ENCODE measurements around the gene EHD4.

Gene EHD4

DNA sequence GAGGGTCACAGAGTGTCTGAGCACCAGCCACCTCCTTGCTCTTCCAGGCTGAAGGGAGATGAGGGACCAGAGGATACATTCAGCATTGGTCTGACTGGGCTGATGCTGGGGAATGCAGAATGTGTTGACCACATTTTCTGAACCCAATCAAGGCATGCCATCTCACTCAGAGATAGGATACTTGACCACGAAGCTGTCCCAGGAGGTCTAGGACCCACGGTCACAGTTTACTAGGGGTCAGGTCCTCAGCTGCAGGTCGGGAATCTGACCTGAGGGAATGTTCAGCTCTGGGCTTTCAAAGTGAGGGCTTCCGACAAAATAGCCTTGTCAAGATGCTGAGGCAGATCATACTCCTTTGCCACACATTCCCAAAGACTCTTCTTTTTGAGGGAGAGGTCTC lies 28.9 kb upstream of the EHD4 start:
- CTCF ChIA-PET: interaction anchor here (1.0 kb wide), 1 partner anchor 11 kb away, joined by 4 read pairs; no protein-coding TSS in a partner anchor
- POLR2A ChIA-PET: no interaction called here
- TF ChIP-seq BCL11B (tag by site-specific recombination; IDR thresholded peaks at IDR 0.05; ENCODE audit: low read depth) (no peak), ZNF510 (tag by site-specific recombination; IDR thresholded peaks at IDR 0.05; ENCODE audit: insufficient replicate concordance) (no peak), ZSCAN23 (tag by site-specific recombination; IDR thresholded peaks at IDR 0.05) (no peak), ZNF138 (tag by site-specific recombination; IDR thresholded peaks at IDR 0.05; ENCODE audit: borderline replicate concordance) (no peak), GLIS2 (tag by site-specific recombination; IDR thresholded peaks at IDR 0.05) (no peak), ZEB2 (tag by site-specific recombination; IDR thresholded peaks at IDR 0.05) (no peak), ZNF785 (tag by site-specific recombination; IDR thresholded peaks at IDR 0.05) (no peak), HOXC10 (CRISPR knock-in tag; IDR thresholded peaks at IDR 0.05) (no peak), ZNF791 (tag by site-specific recombination; IDR thresholded peaks at IDR 0.05) (no peak), ZNF677 (tag by site-specific recombination; IDR thresholded peaks at IDR 0.05) (no peak), YY1 (tag by site-specific recombination; IDR thresholded peaks at IDR 0.05) (no peak), ZNF221 (tag by site-specific recombination; IDR thresholded peaks at IDR 0.05; ENCODE audit: borderline replicate concordance) (no peak), TRIM28 (IDR thresholded peaks at IDR 0.05; ENCODE audit: borderline replicate concordance, low read length) (no peak)
- TF ChIP-seq, protein P1, sequence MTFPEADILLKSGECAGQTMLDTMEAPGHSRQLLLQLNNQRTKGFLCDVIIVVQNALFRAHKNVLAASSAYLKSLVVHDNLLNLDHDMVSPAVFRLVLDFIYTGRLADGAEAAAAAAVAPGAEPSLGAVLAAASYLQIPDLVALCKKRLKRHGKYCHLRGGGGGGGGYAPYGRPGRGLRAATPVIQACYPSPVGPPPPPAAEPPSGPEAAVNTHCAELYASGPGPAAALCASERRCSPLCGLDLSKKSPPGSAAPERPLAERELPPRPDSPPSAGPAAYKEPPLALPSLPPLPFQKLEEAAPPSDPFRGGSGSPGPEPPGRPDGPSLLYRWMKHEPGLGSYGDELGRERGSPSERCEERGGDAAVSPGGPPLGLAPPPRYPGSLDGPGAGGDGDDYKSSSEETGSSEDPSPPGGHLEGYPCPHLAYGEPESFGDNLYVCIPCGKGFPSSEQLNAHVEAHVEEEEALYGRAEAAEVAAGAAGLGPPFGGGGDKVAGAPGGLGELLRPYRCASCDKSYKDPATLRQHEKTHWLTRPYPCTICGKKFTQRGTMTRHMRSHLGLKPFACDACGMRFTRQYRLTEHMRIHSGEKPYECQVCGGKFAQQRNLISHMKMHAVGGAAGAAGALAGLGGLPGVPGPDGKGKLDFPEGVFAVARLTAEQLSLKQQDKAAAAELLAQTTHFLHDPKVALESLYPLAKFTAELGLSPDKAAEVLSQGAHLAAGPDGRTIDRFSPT (tag by site-specific recombination; IDR thresholded peaks at IDR 0.05): no peak
- TF ChIP-seq, protein P2, sequence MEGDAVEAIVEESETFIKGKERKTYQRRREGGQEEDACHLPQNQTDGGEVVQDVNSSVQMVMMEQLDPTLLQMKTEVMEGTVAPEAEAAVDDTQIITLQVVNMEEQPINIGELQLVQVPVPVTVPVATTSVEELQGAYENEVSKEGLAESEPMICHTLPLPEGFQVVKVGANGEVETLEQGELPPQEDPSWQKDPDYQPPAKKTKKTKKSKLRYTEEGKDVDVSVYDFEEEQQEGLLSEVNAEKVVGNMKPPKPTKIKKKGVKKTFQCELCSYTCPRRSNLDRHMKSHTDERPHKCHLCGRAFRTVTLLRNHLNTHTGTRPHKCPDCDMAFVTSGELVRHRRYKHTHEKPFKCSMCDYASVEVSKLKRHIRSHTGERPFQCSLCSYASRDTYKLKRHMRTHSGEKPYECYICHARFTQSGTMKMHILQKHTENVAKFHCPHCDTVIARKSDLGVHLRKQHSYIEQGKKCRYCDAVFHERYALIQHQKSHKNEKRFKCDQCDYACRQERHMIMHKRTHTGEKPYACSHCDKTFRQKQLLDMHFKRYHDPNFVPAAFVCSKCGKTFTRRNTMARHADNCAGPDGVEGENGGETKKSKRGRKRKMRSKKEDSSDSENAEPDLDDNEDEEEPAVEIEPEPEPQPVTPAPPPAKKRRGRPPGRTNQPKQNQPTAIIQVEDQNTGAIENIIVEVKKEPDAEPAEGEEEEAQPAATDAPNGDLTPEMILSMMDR (tag by site-specific recombination; IDR thresholded peaks at IDR 0.05): no peak
- TF ChIP-seq, protein P3, sequence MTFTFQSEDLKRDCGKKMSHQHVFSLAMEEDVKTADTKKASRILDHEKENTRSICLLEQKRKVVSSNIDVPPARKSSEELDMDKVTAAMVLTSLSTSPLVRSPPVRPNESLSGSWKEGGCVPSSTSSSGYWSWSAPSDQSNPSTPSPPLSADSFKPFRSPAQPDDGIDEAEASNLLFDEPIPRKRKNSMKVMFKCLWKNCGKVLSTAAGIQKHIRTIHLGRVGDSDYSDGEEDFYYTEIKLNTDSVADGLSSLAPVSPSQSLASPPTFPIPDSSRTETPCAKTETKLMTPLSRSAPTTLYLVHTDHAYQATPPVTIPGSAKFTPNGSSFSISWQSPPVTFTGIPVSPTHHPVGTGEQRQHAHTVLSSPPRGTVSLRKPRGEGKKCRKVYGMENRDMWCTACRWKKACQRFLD (tag by site-specific recombination; IDR thresholded peaks at IDR 0.05): no peak
- TF ChIP-seq, protein P4, sequence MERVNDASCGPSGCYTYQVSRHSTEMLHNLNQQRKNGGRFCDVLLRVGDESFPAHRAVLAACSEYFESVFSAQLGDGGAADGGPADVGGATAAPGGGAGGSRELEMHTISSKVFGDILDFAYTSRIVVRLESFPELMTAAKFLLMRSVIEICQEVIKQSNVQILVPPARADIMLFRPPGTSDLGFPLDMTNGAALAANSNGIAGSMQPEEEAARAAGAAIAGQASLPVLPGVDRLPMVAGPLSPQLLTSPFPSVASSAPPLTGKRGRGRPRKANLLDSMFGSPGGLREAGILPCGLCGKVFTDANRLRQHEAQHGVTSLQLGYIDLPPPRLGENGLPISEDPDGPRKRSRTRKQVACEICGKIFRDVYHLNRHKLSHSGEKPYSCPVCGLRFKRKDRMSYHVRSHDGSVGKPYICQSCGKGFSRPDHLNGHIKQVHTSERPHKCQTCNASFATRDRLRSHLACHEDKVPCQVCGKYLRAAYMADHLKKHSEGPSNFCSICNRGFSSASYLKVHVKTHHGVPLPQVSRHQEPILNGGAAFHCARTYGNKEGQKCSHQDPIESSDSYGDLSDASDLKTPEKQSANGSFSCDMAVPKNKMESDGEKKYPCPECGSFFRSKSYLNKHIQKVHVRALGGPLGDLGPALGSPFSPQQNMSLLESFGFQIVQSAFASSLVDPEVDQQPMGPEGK (tag by site-specific recombination; IDR thresholded peaks at IDR 0.05): no peak
- TF ChIP-seq, protein P5, sequence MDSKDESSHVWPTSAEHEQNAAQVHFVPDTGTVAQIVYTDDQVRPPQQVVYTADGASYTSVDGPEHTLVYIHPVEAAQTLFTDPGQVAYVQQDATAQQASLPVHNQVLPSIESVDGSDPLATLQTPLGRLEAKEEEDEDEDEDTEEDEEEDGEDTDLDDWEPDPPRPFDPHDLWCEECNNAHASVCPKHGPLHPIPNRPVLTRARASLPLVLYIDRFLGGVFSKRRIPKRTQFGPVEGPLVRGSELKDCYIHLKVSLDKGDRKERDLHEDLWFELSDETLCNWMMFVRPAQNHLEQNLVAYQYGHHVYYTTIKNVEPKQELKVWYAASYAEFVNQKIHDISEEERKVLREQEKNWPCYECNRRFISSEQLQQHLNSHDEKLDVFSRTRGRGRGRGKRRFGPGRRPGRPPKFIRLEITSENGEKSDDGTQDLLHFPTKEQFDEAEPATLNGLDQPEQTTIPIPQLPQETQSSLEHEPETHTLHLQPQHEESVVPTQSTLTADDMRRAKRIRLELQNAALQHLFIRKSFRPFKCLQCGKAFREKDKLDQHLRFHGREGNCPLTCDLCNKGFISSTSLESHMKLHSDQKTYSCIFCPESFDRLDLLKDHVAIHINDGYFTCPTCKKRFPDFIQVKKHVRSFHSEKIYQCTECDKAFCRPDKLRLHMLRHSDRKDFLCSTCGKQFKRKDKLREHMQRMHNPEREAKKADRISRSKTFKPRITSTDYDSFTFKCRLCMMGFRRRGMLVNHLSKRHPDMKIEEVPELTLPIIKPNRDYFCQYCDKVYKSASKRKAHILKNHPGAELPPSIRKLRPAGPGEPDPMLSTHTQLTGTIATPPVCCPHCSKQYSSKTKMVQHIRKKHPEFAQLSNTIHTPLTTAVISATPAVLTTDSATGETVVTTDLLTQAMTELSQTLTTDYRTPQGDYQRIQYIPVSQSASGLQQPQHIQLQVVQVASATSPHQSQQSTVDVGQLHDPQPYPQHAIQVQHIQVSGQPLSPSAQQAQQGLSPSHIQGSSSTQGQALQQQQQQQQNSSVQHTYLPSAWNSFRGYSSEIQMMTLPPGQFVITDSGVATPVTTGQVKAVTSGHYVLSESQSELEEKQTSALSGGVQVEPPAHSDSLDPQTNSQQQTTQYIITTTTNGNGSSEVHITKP (tag by site-specific recombination; IDR thresholded peaks at IDR 0.05): no peak
- TF ChIP-seq, protein P6, sequence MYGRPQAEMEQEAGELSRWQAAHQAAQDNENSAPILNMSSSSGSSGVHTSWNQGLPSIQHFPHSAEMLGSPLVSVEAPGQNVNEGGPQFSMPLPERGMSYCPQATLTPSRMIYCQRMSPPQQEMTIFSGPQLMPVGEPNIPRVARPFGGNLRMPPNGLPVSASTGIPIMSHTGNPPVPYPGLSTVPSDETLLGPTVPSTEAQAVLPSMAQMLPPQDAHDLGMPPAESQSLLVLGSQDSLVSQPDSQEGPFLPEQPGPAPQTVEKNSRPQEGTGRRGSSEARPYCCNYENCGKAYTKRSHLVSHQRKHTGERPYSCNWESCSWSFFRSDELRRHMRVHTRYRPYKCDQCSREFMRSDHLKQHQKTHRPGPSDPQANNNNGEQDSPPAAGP (tag by site-specific recombination; IDR thresholded peaks at IDR 0.05): no peak

More for the DNA sequence above, 28.9 kb upstream of the EHD4 start:
- no peak overlapping the region for H3K27ac ChIP-seq (ENCODE audit: extremely low read depth, low read depth, low read length)
- no peaks in the 10 kb centered on the region for H3K36me3 ChIP-seq (ENCODE audit: control insufficient read depth in 2 of 2, insufficient read depth in 1 of 2, low read length in 2 of 2)
- H3K4me1 ChIP-seq (ENCODE audit: control insufficient read depth, insufficient read depth, low read length): no peaks in the 10 kb centered on the region
- no peaks in the 10 kb centered on the region for H3K9me3 ChIP-seq (ENCODE audit: control insufficient read depth, insufficient read depth, low read depth, low read length)
- H3K4me3 ChIP-seq (ENCODE audit: low read depth, low read length): no peak overlapping the region

All from HEK293 (cell line).